ENCODE measurements around the gene PPA1.

The PPA1 gene

DNA sequence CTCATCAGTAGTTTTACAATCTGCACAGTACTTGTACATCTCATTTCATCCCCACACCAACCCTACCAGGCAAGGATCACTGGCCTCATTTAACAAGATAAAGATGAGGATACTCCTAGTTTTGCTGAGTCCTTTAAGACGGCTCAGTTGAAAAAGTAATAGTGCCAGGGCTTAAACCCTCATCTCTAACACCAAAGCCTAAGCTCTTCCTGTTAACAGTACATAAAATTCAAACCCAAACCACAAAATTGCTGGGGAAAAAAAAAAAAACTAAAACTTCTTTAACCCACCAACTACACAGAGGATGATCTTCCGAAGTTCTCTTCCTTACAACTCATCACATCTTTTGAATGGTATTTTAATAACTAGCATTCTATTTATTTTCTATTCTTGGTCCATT is 64.2 kb downstream of the PPA1 start:
- Histone ChIP-seq H3K36me3 (ENCODE audit: insufficient read depth, low read length) (peaks cover 35% of the 10 kb centered on the region), H3K4me1 (ENCODE audit: insufficient read depth, low read length, severe bottlenecking) (peaks cover 33% of the 10 kb centered on the region), H2AFZ (ENCODE audit: low read length) (no peak overlapping the region), H3F3A (ENCODE audit: insufficient read depth, low read length) (no peaks in the 10 kb centered on the region), H3K9me2 (ENCODE audit: low read depth, low read length) (no peaks in the 10 kb centered on the region), H3K4me2 (ENCODE audit: low read length) (peak overlapping the region; percentile 69), H3K9ac (ENCODE audit: low read length) (peak overlapping the region; percentile 82), H3K27me3 (ENCODE audit: insufficient read depth, low read length) (no peaks in the 10 kb centered on the region), H3K79me2 (ENCODE audit: insufficient read depth, low read length) (peaks cover 59% of the 10 kb centered on the region), H3K27ac (ENCODE audit: low read depth, low read length, poor library complexity, severe bottlenecking) (no peak overlapping the region), H3K4me3 (ENCODE audit: low read depth, low read length, poor library complexity, severe bottlenecking) (peak overlapping the region; percentile 87), H3K9me3 (ENCODE audit: low read length) (no peaks in the 10 kb centered on the region), H4K20me1 (ENCODE audit: insufficient read depth, low read length) (no peaks in the 10 kb centered on the region)
- TF ChIP-seq EZH2 (IDR thresholded peaks at IDR 0.05; ENCODE audit: borderline replicate concordance, low read length) = no peak
- TF ChIP-seq, protein P1, sequence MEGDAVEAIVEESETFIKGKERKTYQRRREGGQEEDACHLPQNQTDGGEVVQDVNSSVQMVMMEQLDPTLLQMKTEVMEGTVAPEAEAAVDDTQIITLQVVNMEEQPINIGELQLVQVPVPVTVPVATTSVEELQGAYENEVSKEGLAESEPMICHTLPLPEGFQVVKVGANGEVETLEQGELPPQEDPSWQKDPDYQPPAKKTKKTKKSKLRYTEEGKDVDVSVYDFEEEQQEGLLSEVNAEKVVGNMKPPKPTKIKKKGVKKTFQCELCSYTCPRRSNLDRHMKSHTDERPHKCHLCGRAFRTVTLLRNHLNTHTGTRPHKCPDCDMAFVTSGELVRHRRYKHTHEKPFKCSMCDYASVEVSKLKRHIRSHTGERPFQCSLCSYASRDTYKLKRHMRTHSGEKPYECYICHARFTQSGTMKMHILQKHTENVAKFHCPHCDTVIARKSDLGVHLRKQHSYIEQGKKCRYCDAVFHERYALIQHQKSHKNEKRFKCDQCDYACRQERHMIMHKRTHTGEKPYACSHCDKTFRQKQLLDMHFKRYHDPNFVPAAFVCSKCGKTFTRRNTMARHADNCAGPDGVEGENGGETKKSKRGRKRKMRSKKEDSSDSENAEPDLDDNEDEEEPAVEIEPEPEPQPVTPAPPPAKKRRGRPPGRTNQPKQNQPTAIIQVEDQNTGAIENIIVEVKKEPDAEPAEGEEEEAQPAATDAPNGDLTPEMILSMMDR (IDR thresholded peaks at IDR 0.05; ENCODE audit: low read length) = no peak

GRCh38 chr10:70167246-70167645 is 66.0 kb downstream of the PPA1 start:
- Histone ChIP-seq H3K79me2 (ENCODE audit: insufficient read depth, low read length) (peaks cover 76% of the 10 kb centered on the region), H3K4me3 (ENCODE audit: low read depth, low read length, poor library complexity, severe bottlenecking) (no peak overlapping the region), H3F3A (ENCODE audit: insufficient read depth, low read length) (no peaks in the 10 kb centered on the region), H3K9me2 (ENCODE audit: low read depth, low read length) (no peaks in the 10 kb centered on the region), H3K9me3 (ENCODE audit: low read length) (no peaks in the 10 kb centered on the region), H3K27me3 (ENCODE audit: insufficient read depth, low read length) (no peaks in the 10 kb centered on the region), H2AFZ (ENCODE audit: low read length) (no peak overlapping the region), H3K4me2 (ENCODE audit: low read length) (no peak overlapping the region), H4K20me1 (ENCODE audit: insufficient read depth, low read length) (no peaks in the 10 kb centered on the region), H3K36me3 (ENCODE audit: insufficient read depth, low read length) (peaks cover 43% of the 10 kb centered on the region), H3K27ac (ENCODE audit: low read depth, low read length, poor library complexity, severe bottlenecking) (no peak overlapping the region), H3K4me1 (ENCODE audit: insufficient read depth, low read length, severe bottlenecking) (peaks cover 36% of the 10 kb centered on the region), H3K9ac (ENCODE audit: low read length) (no peak overlapping the region)
- no peak for TF ChIP-seq EZH2 (IDR thresholded peaks at IDR 0.05; ENCODE audit: borderline replicate concordance, low read length)
- TF ChIP-seq, protein P1 (IDR thresholded peaks at IDR 0.05; ENCODE audit: low read length) = no peak

DNA sequence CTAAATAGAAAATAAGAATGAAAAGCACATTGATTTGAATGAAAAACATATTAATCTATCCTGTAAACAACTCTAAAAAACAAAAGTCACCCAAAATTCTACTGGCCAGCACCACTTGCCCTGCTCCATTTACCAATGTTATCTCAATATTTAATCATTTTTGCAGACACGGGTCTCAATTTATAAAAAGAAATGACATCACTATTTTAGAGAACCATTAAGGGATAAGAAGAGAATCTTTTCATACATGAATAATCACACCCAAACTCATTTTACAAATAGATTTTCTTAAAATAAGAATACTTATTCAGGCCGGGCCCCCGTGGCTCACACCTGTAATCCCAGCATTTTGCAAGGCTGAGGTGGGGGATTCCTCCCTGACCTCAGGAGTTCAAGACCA is 66.8 kb downstream of the PPA1 start:
- Histone ChIP-seq H3K9me3 (ENCODE audit: low read length) (no peaks in the 10 kb centered on the region), H3K27me3 (ENCODE audit: insufficient read depth, low read length) (no peaks in the 10 kb centered on the region), H4K20me1 (ENCODE audit: insufficient read depth, low read length) (no peaks in the 10 kb centered on the region), H3K4me3 (ENCODE audit: low read depth, low read length, poor library complexity, severe bottlenecking) (no peak overlapping the region), H3K4me1 (ENCODE audit: insufficient read depth, low read length, severe bottlenecking) (peaks cover 36% of the 10 kb centered on the region), H3K9ac (ENCODE audit: low read length) (no peak overlapping the region), H3K27ac (ENCODE audit: low read depth, low read length, poor library complexity, severe bottlenecking) (no peak overlapping the region), H3K9me2 (ENCODE audit: low read depth, low read length) (no peaks in the 10 kb centered on the region), H3K79me2 (ENCODE audit: insufficient read depth, low read length) (peaks cover 83% of the 10 kb centered on the region), H3F3A (ENCODE audit: insufficient read depth, low read length) (no peaks in the 10 kb centered on the region), H3K4me2 (ENCODE audit: low read length) (no peak overlapping the region), H3K36me3 (ENCODE audit: insufficient read depth, low read length) (peaks cover 50% of the 10 kb centered on the region), H2AFZ (ENCODE audit: low read length) (no peak overlapping the region)
- TF ChIP-seq, protein P1 (IDR thresholded peaks at IDR 0.05; ENCODE audit: low read length) = no peak
- TF ChIP-seq EZH2 (IDR thresholded peaks at IDR 0.05; ENCODE audit: borderline replicate concordance, low read length) = no peak

Measured in OCI-LY1 (cell line).